ENCODE measurements around the gene CLPSL2. TPM values are rescaled to one million over a fixed set of nuclear protein-coding genes. Genes with fewer than 3 reads are reported as not detected.

Gene CLPSL2
- total RNA-seq, 1 donor from 2014 or later, result not detected

- DNase-seq, result peak; percentile 69
- intact Hi-C loops (cut with micrococcal nuclease), result no loop called here
- Mint-ChIP-seq H3K36me3 (ENCODE audit: low read depth) (no peaks in the 10 kb centered on the region), H3K27me3 (peaks cover 14% of the 10 kb centered on the region), H3K9me3 (no peaks in the 10 kb centered on the region), H3K27ac (no peak overlapping the region), H3K4me3 (no peak overlapping the region), H3K4me1 (no peaks in the 10 kb centered on the region)
Measured at GRCh38 chr6:35757456-35758123, 18.8 kb upstream of the CLPSL2 start.

- intact Hi-C loops (cut with micrococcal nuclease), result no loop called here
- Mint-ChIP-seq H3K27ac (no peak overlapping the region), H3K27me3 (peaks cover 32% of the 10 kb centered on the region), H3K36me3 (ENCODE audit: low read depth) (no peaks in the 10 kb centered on the region), H3K4me3 (no peak overlapping the region), H3K4me1 (peaks cover 5% of the 10 kb centered on the region), H3K9me3 (no peaks in the 10 kb centered on the region)
- DNase-seq, result no peak
Measured at GRCh38 chr6:35759426-35759825, 17.0 kb upstream of the CLPSL2 start.

- H3K9me3 Mint-ChIP-seq, result no peaks in the 10 kb centered on the region
- peaks cover 5% of the 10 kb centered on the region for H3K4me1 Mint-ChIP-seq
- no peaks in the 10 kb centered on the region for H3K36me3 Mint-ChIP-seq (ENCODE audit: low read depth)
- no peak overlapping the region for H3K27ac Mint-ChIP-seq
- H3K4me3 Mint-ChIP-seq, result no peak overlapping the region
- intact Hi-C loops (cut with micrococcal nuclease), result no loop called here
- peaks cover 46% of the 10 kb centered on the region for H3K27me3 Mint-ChIP-seq
- no peak for DNase-seq
Measured at GRCh38 chr6:35765739-35766138, 10.7 kb upstream of the CLPSL2 start.

- Mint-ChIP-seq H3K27ac (no peak overlapping the region), H3K4me1 (peaks cover under 1% of the 10 kb centered on the region), H3K36me3 (ENCODE audit: low read depth) (no peaks in the 10 kb centered on the region), H3K4me3 (no peak overlapping the region), H3K9me3 (no peaks in the 10 kb centered on the region), H3K27me3 (peaks cover 23% of the 10 kb centered on the region)
- no peak for DNase-seq
- intact Hi-C loops (cut with micrococcal nuclease), result no loop called here
Measured at GRCh38 chr6:35769211-35769610, 7.2 kb upstream of the CLPSL2 start.

GRCh38 chr6:35771343-35771627, 5.1 kb upstream of the CLPSL2 start:
- DNase-seq, result no peak
- Mint-ChIP-seq H3K9me3 (no peaks in the 10 kb centered on the region), H3K27ac (no peak overlapping the region), H3K4me1 (no peaks in the 10 kb centered on the region), H3K27me3 (peaks cover 27% of the 10 kb centered on the region), H3K36me3 (ENCODE audit: low read depth) (no peaks in the 10 kb centered on the region), H3K4me3 (no peak overlapping the region)
- intact Hi-C loops (cut with micrococcal nuclease), result no loop called here

GRCh38 chr6:35774116-35774794, 2.1 kb upstream of the CLPSL2 start:
- intact Hi-C loops (cut with micrococcal nuclease), result no loop called here
- no peak for DNase-seq
- H3K36me3 Mint-ChIP-seq (ENCODE audit: low read depth), result no peaks in the 10 kb centered on the region
- no peak overlapping the region for H3K27ac Mint-ChIP-seq
- no peak overlapping the region for H3K4me3 Mint-ChIP-seq
- H3K27me3 Mint-ChIP-seq, result peaks cover 29% of the 10 kb centered on the region
- no peaks in the 10 kb centered on the region for H3K9me3 Mint-ChIP-seq
- peaks cover 3% of the 10 kb centered on the region for H3K4me1 Mint-ChIP-seq

- no peak for DNase-seq
- H3K36me3 Mint-ChIP-seq (ENCODE audit: low read depth), result no peaks in the 10 kb centered on the region
- H3K4me3 Mint-ChIP-seq, result no peak overlapping the region
- no peak overlapping the region for H3K27ac Mint-ChIP-seq
- intact Hi-C loops (cut with micrococcal nuclease), result no loop called here
- peaks cover 3% of the 10 kb centered on the region for H3K4me1 Mint-ChIP-seq
- H3K27me3 Mint-ChIP-seq, result peaks cover 33% of the 10 kb centered on the region
- no peaks in the 10 kb centered on the region for H3K9me3 Mint-ChIP-seq
Measured at GRCh38 chr6:35775031-35775430, 1.4 kb upstream of the CLPSL2 start.

GRCh38 chr6:35777356-35778102, 1.1 kb downstream of the CLPSL2 start:
- Mint-ChIP-seq H3K4me1 (peaks cover 3% of the 10 kb centered on the region), H3K27me3 (peaks cover 37% of the 10 kb centered on the region), H3K27ac (no peak overlapping the region), H3K36me3 (ENCODE audit: low read depth) (no peaks in the 10 kb centered on the region), H3K9me3 (no peaks in the 10 kb centered on the region), H3K4me3 (peak overlapping the region; percentile 25)
- DNase-seq, result no peak
- intact Hi-C loops (cut with micrococcal nuclease), result no loop called here

GRCh38 chr6:35778437-35778836, 2.0 kb downstream of the CLPSL2 start:
- no peak overlapping the region for H3K4me3 Mint-ChIP-seq
- H3K9me3 Mint-ChIP-seq, result no peaks in the 10 kb centered on the region
- H3K36me3 Mint-ChIP-seq (ENCODE audit: low read depth), result no peaks in the 10 kb centered on the region
- H3K4me1 Mint-ChIP-seq, result peaks cover 3% of the 10 kb centered on the region
- no peak overlapping the region for H3K27ac Mint-ChIP-seq
- DNase-seq, result no peak
- peaks cover 37% of the 10 kb centered on the region for H3K27me3 Mint-ChIP-seq
- intact Hi-C loops (cut with micrococcal nuclease), result no loop called here

GRCh38 chr6:35780719-35781118, 4.3 kb downstream of the CLPSL2 start, which contains the start of gene CLPSL1:
Gene CLPSL1, plus strand, starts transcription at chr6:35781019. Its CDS starts 92 bp downstream, at chr6:35781111.
- Mint-ChIP-seq H3K36me3 (ENCODE audit: low read depth) (no peaks in the 10 kb centered on the region), H3K4me3 (no peak within 1 kb of the TSS), H3K27me3 (peaks cover 37% of the 10 kb centered on the region)

GRCh38 chr6:35781290-35781689, 4.9 kb downstream of the CLPSL2 start:
- Mint-ChIP-seq H3K27ac (no peak overlapping the region), H3K4me1 (peaks cover 3% of the 10 kb centered on the region), H3K9me3 (no peaks in the 10 kb centered on the region), H3K36me3 (ENCODE audit: low read depth) (no peaks in the 10 kb centered on the region), H3K4me3 (no peak overlapping the region), H3K27me3 (peaks cover 35% of the 10 kb centered on the region)
- intact Hi-C loops (cut with micrococcal nuclease), result no loop called here
- no peak for DNase-seq

More at GRCh38 chr6:35780719-35781118, 4.3 kb downstream of the CLPSL2 start, which contains the start of gene CLPSL1:
- no peak within 1 kb of the TSS for H3K27ac Mint-ChIP-seq
- intact Hi-C loops (cut with micrococcal nuclease), result no loop called here
- no peaks in the 10 kb centered on the region for H3K9me3 Mint-ChIP-seq
- peaks cover 3% of the 10 kb centered on the region for H3K4me1 Mint-ChIP-seq
- no peak for DNase-seq

GRCh38 chr6:35782424-35782823, 6.0 kb downstream of the CLPSL2 start:
- Mint-ChIP-seq H3K36me3 (ENCODE audit: low read depth) (no peaks in the 10 kb centered on the region), H3K27ac (no peak overlapping the region), H3K4me1 (no peaks in the 10 kb centered on the region), H3K9me3 (no peaks in the 10 kb centered on the region), H3K4me3 (no peak overlapping the region), H3K27me3 (peaks cover 37% of the 10 kb centered on the region)
- intact Hi-C loops (cut with micrococcal nuclease), result no loop called here
- DNase-seq, result no peak

- no peak for DNase-seq
- no peaks in the 10 kb centered on the region for H3K36me3 Mint-ChIP-seq (ENCODE audit: low read depth)
Measured at GRCh38 chr6:35784200-35784599, 7.8 kb downstream of the CLPSL2 start.

GRCh38 chr6:35786272-35786671, 9.9 kb downstream of the CLPSL2 start:
- Mint-ChIP-seq H3K4me1 (no peaks in the 10 kb centered on the region), H3K27me3 (peaks cover 36% of the 10 kb centered on the region), H3K4me3 (no peak overlapping the region), H3K36me3 (ENCODE audit: low read depth) (no peaks in the 10 kb centered on the region), H3K9me3 (no peaks in the 10 kb centered on the region), H3K27ac (no peak overlapping the region)
- no peak for DNase-seq
- intact Hi-C loops (cut with micrococcal nuclease), result no loop called here

More at GRCh38 chr6:35784200-35784599, 7.8 kb downstream of the CLPSL2 start:
- Mint-ChIP-seq H3K4me1 (no peaks in the 10 kb centered on the region), H3K9me3 (no peaks in the 10 kb centered on the region), H3K27ac (no peak overlapping the region), H3K27me3 (peaks cover 40% of the 10 kb centered on the region), H3K4me3 (no peak overlapping the region)
- intact Hi-C loops (cut with micrococcal nuclease), result no loop called here
